MM.1S (cell line): Measurements from ENCODE around the gene SNRPA.

Experiments
- DNase-seq: peaks from one replicate; pipeline ENCODE4 v3.0.0-alpha.2; 2015
- H2AFZ ChIP-seq: fragments of 300-600 bp; sonication (generic); 2 replicates; pipeline ENCODE4 v1.6.0; 2016; ENCODE audit warnings: antibody characterized with exemption, low read length
- H3F3A ChIP-seq: fragments of 300-600 bp; sonication (generic); 2 replicates; pipeline ENCODE4 v1.6.1; 2016; ENCODE audit warnings: mild to moderate bottlenecking, antibody characterized with exemption, low read length, moderate library complexity, mixed read lengths; ENCODE audit not compliant: insufficient read depth
- H3K27ac ChIP-seq: fragments of 300-600 bp; sonication (generic); 2 replicates; pipeline ENCODE4 v1.5.1; 2016; ENCODE audit warnings: mild to moderate bottlenecking, low read length
- H3K27me3 ChIP-seq: fragments of 300-600 bp; sonication (generic); replicated peaks from 2 replicates; pipeline ENCODE4 v1.6.0; 2016; ENCODE audit warnings: low read length; ENCODE audit not compliant: insufficient read depth
- H3K36me3 ChIP-seq: fragments of 300-600 bp; sonication (generic); replicated peaks from 2 replicates; pipeline ENCODE4 v1.6.1; 2016; ENCODE audit warnings: mild to moderate bottlenecking, low read length, mixed read lengths; ENCODE audit not compliant: insufficient read depth
- H3K4me1 ChIP-seq: fragments of 300-600 bp; sonication (generic); 2 replicates; pipeline ENCODE4 v1.6.1; 2016; ENCODE audit warnings: low read length, mixed read lengths
- H3K4me2 ChIP-seq: fragments of 300-600 bp; sonication (generic); 2 replicates; pipeline ENCODE4 v1.6.0; 2016; ENCODE audit warnings: low read depth, low read length
- H3K4me3 ChIP-seq: fragments of 300-600 bp; sonication (generic); 2 replicates; pipeline ENCODE4 v1.5.1; 2016; ENCODE audit warnings: low read length, mixed read lengths
- H3K79me2 ChIP-seq: fragments of 300-600 bp; sonication (generic); 2 replicates; pipeline ENCODE4 v1.6.1; 2016; ENCODE audit warnings: mixed run types, low read length, mixed read lengths
- H3K9ac ChIP-seq: fragments of 300-600 bp; sonication (generic); 2 replicates; pipeline ENCODE4 v1.6.1; 2016; ENCODE audit warnings: low read length, mixed read lengths
- H3K9me2 ChIP-seq: fragments of 300-600 bp; sonication (generic); replicated peaks from 2 replicates; pipeline ENCODE4 v1.6.1; 2016; ENCODE audit warnings: mild to moderate bottlenecking, low read length, mixed read lengths; ENCODE audit not compliant: insufficient read depth
- H3K9me3 ChIP-seq: fragments of 300-600 bp; sonication (generic); replicated peaks from 2 replicates; pipeline ENCODE4 v1.6.1; 2016; ENCODE audit warnings: mild to moderate bottlenecking, low read length, mixed read lengths; ENCODE audit not compliant: insufficient read depth
- H4K20me1 ChIP-seq: fragments of 300-600 bp; sonication (generic); 2 replicates; pipeline ENCODE4 v1.6.1; 2016; ENCODE audit warnings: mild to moderate bottlenecking, low read length, moderate library complexity, mixed read lengths; ENCODE audit not compliant: insufficient read depth
- CTCF ChIP-seq: fragments of 300-600 bp; sonication (generic); IDR thresholded peaks from 2 replicates; pipeline ENCODE4 v1.5.1; 2016; ENCODE audit warnings: antibody characterized with exemption, low read length, mixed read lengths
- EZH2 ChIP-seq: fragments of 300-600 bp; sonication (generic); optimal IDR thresholded peaks from 2 replicates; pipeline ENCODE3; 2017; ENCODE audit warnings: low read depth, mild to moderate bottlenecking, antibody characterized with exemption, low read length, mixed read lengths
- EZH2phosphoT487 ChIP-seq: fragments of 300-600 bp; sonication (generic); IDR thresholded peaks from 2 replicates; pipeline ENCODE4 v1.6.1; 2018; ENCODE audit warnings: antibody characterized with exemption, low read length

Gene SNRPA

GRCh38 chr19:40776364-40776763 is 25.4 kb downstream of the SNRPA start:
- Histone ChIP-seq H3K4me2 (0 out of 2 replicates have a peak overlapping the region, but pooled peaks have one; percentile 78), H3K27me3 (peaks cover 30% of the 10 kb centered on the region), H3K9me2 (no peaks in the 10 kb centered on the region), H2AFZ (no peak overlapping the region), H3F3A (peaks cover 14% of the 10 kb centered on the region), H3K79me2 (no peaks in the 10 kb centered on the region), H3K9me3 (no peaks in the 10 kb centered on the region), H4K20me1 (peaks cover 7% of the 10 kb centered on the region), H3K4me3 (no peak overlapping the region), H3K36me3 (no peaks in the 10 kb centered on the region), H3K27ac (no peak overlapping the region), H3K4me1 (peaks cover 12% of the 10 kb centered on the region), H3K9ac (no peak overlapping the region)
- no peak for TF ChIP-seq CTCF
- DNase-seq, result no peak

GRCh38 chr19:40776932-40777644 is 26.1 kb downstream of the SNRPA start:
- Histone ChIP-seq H3K36me3 (no peaks in the 10 kb centered on the region), H3K9me2 (no peaks in the 10 kb centered on the region), H3K4me1 (peaks cover 12% of the 10 kb centered on the region), H3K27me3 (peaks cover 30% of the 10 kb centered on the region), H3K4me3 (peak overlapping the region; percentile 80), H4K20me1 (peaks cover 7% of the 10 kb centered on the region), H3K9me3 (no peaks in the 10 kb centered on the region), H3K9ac (peak overlapping the region; percentile 67), H3F3A (peaks cover 14% of the 10 kb centered on the region), H3K4me2 (peak overlapping the region; percentile 78), H3K79me2 (no peaks in the 10 kb centered on the region), H2AFZ (peak overlapping the region; percentile 52), H3K27ac (peak overlapping the region; percentile 92)
- TF ChIP-seq EZH2 (no peak), CTCF (no peak), EZH2phosphoT487 (peak; percentile 74; the same call in 1 of the 2 replicates)
- peak; percentile 97 for DNase-seq

- Histone ChIP-seq H3K4me3 (peak overlapping the region; percentile 80), H3K9me3 (no peaks in the 10 kb centered on the region), H3F3A (peaks cover 14% of the 10 kb centered on the region), H3K79me2 (no peaks in the 10 kb centered on the region), H3K9ac (peak overlapping the region; percentile 67), H2AFZ (peak overlapping the region; percentile 52), H3K36me3 (no peaks in the 10 kb centered on the region), H3K4me2 (peak overlapping the region; percentile 78), H3K27ac (peak overlapping the region; percentile 92), H3K27me3 (peaks cover 30% of the 10 kb centered on the region), H3K4me1 (peaks cover 12% of the 10 kb centered on the region), H4K20me1 (peaks cover 7% of the 10 kb centered on the region), H3K9me2 (no peaks in the 10 kb centered on the region)
- TF ChIP-seq EZH2phosphoT487 (no peak), CTCF (no peak), EZH2 (no peak)
- DNase-seq, result no peak
Observed at GRCh38 chr19:40777645-40777936, 26.6 kb downstream of the SNRPA start.
